ENCODE data around the gene EIF1AD.

DNA sequence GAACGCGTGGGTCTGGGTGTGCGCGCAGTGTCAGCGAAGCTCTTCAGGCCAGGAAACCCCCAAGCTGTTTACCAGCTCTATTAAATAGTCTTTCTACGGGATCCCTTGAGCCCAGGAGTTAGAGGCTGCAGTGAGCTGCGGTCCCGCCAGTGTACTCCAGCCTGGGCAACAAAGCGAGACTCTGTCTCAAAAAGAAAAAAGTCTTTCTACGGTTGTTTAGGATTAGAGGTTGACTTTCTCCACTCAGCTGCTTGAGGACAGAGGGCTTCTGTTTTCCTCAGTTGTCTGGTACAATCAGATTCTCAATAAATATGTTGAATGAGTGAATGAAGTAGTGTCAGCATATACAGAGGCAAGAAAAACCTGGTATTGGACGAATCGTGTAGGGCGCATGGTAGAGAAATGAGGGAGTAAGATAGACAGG lies 39.8 kb downstream of the EIF1AD start:
- TF ChIP-seq, protein P1, sequence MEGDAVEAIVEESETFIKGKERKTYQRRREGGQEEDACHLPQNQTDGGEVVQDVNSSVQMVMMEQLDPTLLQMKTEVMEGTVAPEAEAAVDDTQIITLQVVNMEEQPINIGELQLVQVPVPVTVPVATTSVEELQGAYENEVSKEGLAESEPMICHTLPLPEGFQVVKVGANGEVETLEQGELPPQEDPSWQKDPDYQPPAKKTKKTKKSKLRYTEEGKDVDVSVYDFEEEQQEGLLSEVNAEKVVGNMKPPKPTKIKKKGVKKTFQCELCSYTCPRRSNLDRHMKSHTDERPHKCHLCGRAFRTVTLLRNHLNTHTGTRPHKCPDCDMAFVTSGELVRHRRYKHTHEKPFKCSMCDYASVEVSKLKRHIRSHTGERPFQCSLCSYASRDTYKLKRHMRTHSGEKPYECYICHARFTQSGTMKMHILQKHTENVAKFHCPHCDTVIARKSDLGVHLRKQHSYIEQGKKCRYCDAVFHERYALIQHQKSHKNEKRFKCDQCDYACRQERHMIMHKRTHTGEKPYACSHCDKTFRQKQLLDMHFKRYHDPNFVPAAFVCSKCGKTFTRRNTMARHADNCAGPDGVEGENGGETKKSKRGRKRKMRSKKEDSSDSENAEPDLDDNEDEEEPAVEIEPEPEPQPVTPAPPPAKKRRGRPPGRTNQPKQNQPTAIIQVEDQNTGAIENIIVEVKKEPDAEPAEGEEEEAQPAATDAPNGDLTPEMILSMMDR (IDR thresholded peaks at IDR 0.05): no peak
- no peak for TF ChIP-seq POLR2A (IDR thresholded peaks at IDR 0.05)
- no peak for TF ChIP-seq EP300 (IDR thresholded peaks at IDR 0.05)
